Peyer's patch (tissue), 4 donors: Measurements from ENCODE around the gene CARD10.

Experiments
- POLR2A ChIP-seq, 2 donors: fragments of 450-650 bp; IDR thresholded peaks; one replicate each; pipeline ENCODE4 v1.5.1; 2017; ENCODE audit warnings: antibody characterized with exemption in 2 of 2, mild to moderate bottlenecking in 2 of 2, moderate library complexity in 2 of 2
- TF ChIP-seq, protein P1 (sequence below), 6 experiments: fragments of 450-650 bp in 4 of 6; fragments of 200-600 bp in 2 of 6; sonication (generic) in 1 of 6; IDR thresholded peaks; one replicate each; pipeline ENCODE4 v1.5.1; 2017 to 2019; ENCODE audit warnings: antibody characterized with exemption in 6 of 6, mild to moderate bottlenecking in 3 of 6, moderate library complexity in 1 of 6

DNA sequence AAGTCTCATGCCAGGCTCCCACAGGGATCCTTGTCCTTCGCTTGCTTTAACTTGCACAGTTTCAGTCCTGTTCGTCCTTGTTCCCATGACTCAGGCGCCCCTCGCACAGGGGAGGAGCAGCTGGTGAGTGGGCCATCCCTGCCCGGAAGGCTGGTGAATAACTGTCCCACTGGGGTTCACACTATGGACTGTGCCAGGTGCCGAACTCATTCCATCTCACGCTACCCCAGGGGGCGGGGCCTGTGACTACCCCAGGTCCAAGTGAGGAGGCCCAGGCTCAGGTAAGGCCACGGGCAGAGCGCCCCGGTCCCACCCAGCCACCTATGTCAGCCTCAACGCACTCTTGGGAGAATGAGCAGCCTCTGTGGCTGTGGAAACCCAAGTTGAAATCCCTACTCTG is 7.2 kb upstream of the CARD10 start:
- TF ChIP-seq POLR2A (IDR thresholded peaks at IDR 0.05) = no peak
- TF ChIP-seq, protein P1, sequence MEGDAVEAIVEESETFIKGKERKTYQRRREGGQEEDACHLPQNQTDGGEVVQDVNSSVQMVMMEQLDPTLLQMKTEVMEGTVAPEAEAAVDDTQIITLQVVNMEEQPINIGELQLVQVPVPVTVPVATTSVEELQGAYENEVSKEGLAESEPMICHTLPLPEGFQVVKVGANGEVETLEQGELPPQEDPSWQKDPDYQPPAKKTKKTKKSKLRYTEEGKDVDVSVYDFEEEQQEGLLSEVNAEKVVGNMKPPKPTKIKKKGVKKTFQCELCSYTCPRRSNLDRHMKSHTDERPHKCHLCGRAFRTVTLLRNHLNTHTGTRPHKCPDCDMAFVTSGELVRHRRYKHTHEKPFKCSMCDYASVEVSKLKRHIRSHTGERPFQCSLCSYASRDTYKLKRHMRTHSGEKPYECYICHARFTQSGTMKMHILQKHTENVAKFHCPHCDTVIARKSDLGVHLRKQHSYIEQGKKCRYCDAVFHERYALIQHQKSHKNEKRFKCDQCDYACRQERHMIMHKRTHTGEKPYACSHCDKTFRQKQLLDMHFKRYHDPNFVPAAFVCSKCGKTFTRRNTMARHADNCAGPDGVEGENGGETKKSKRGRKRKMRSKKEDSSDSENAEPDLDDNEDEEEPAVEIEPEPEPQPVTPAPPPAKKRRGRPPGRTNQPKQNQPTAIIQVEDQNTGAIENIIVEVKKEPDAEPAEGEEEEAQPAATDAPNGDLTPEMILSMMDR (IDR thresholded peaks at IDR 0.05) = no peak
